Activated CD4-positive, alpha-beta T cell treated with anti-CD3 and anti-CD28 coated beads, Interleukin-2, Interleukin-4, amounts not matched to agents 100 ng/mL and 50 ng/mL, durations not matched to agents 16 hours and 8 hours (primary cell): ENCODE measurements around the gene TSPAN15.

Source experiments
- DNase-seq: peaks from one replicate; pipeline ENCODE4 v3.0.0-alpha.2; 2020; ENCODE audit warnings: low spot score

TSPAN15 gene

GRCh38 chr10:69417542-69417941, 33.7 kb upstream of the TSPAN15 start:
- DNase-seq: no peak

GRCh38 chr10:69418052-69418752, 33.1 kb upstream of the TSPAN15 start:
- no peak for DNase-seq

GRCh38 chr10:69419096-69419743, 32.0 kb upstream of the TSPAN15 start:
- no peak for DNase-seq

GRCh38 chr10:69419744-69420126, 31.5 kb upstream of the TSPAN15 start:
- no peak for DNase-seq

- no peak for DNase-seq
These were observed 29.5 kb upstream of the TSPAN15 start for GRCh38 chr10:69421611-69422308.

GRCh38 chr10:69422676-69423075, 28.6 kb upstream of the TSPAN15 start:
- DNase-seq: no peak

- DNase-seq: no peak
These were observed 26.2 kb upstream of the TSPAN15 start for GRCh38 chr10:69425041-69425440.

GRCh38 chr10:69425511-69426298, 25.6 kb upstream of the TSPAN15 start:
- no peak for DNase-seq

- DNase-seq: no peak
These were observed 24.9 kb upstream of the TSPAN15 start for GRCh38 chr10:69426376-69426727.

- no peak for DNase-seq
These were observed 23.1 kb upstream of the TSPAN15 start for GRCh38 chr10:69428165-69428564.

GRCh38 chr10:69434169-69434568, 17.1 kb upstream of the TSPAN15 start:
- DNase-seq: no peak

- no peak for DNase-seq
These were observed 16.3 kb upstream of the TSPAN15 start for GRCh38 chr10:69434926-69435325.

- no peak for DNase-seq
These were observed 15.2 kb upstream of the TSPAN15 start for GRCh38 chr10:69435966-69436520.

GRCh38 chr10:69437321-69438259, 13.7 kb upstream of the TSPAN15 start:
- DNase-seq: no peak

- DNase-seq: no peak
These were observed 12.5 kb upstream of the TSPAN15 start for GRCh38 chr10:69438536-69439349.

- DNase-seq: no peak
These were observed 11.9 kb upstream of the TSPAN15 start for GRCh38 chr10:69439350-69439739.

GRCh38 chr10:69439813-69440506, 11.3 kb upstream of the TSPAN15 start:
- no peak for DNase-seq

- no peak for DNase-seq
These were observed 7.9 kb upstream of the TSPAN15 start for GRCh38 chr10:69443354-69443753.

- no peak for DNase-seq
These were observed 6.2 kb upstream of the TSPAN15 start for GRCh38 chr10:69445041-69445440.

GRCh38 chr10:69446229-69446628, 5.0 kb upstream of the TSPAN15 start:
- no peak for DNase-seq
